Stimulated activated CD4-positive, alpha-beta T cell treated with anti-CD3 and anti-CD28 coated beads, TNF-alpha, amount 100 ng/mL, for 4 hours (primary cell): ENCODE measurements around the gene INPP5A.

Source experiments
- DNase-seq, 3 experiments: peaks; one replicate each; pipeline ENCODE4 v3.0.0-alpha.2; 2020; ENCODE audit warnings: low read depth in 3 of 3

Gene INPP5A

DNA sequence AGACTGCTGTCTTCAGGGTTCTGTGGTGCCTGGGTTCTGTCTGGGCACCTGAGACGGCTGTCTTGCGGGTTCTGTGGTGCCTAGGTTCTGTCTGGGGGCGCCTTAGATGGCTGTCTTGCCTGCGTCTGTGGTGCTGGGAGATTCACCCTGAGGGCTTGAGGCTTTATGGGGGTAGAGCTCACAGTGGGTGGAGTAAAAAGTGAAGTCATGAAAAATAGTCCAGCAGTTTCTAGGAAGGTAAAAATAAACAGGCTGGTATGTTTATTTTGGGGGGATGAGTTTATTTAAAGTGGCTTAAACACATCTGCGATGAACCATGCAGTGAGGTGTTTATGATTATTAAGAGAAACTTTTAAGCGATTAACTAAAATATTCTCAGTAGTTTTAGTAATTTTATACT lies 184.1 kb downstream of the INPP5A start:
- no peak for DNase-seq

- no peak for DNase-seq
Measured at GRCh38 chr10:132722394-132723329, 185.1 kb downstream of the INPP5A start.

DNA sequence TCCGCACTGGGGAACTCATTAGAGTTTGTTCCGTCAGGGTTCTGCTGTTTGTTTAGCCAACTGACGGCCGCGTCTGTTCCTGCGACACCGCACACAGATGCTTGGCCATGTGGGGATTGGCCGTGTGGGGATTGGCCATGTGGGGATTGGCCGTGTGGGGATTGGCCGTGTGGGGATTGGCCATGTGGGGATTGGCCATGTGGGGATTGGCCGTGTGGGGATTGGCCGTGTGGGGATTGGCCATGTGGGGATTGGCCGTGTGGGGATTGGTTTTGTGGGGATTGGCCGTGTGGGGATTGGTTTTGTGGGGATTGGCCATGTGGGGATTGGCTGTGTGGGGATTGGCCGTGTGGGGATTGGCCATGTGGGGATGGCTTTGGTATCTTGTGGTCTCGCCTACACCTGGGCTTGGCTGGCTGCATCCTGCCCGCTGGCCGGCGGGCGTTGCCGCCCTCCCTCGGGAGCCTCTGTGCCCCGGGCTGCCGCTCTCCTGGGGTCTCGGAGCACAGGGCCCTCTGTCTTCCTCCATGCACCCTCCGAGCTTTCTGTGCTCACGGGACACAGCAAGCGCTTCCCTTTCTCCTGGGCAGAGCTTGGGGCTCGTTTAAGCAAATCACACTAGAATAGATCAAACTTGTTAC lies 185.9 kb downstream of the INPP5A start:
- no peak for DNase-seq

GRCh38 chr10:132724446-132724845 lies 186.9 kb downstream of the INPP5A start:
- no peak for DNase-seq

DNA sequence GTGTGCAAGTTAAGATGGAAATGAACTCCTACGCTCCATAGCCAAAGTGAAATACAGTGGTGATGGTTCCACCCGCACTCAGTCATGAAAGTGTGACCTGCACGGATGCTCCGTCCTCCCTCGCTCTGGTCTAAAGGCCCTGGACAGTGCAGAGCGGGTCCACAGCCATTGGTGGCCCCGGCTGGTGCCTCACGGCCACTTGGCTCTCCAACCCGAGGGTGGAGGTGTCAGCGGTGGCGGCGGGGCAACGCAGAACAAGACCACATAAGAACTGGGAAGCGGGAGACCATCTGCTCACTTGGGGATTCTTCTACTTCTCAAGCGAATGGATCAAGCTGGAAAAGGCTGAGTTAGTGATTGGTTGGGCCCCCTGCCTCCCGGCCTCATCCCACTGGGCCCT lies 187.6 kb downstream of the INPP5A start:
- no peak for DNase-seq

DNA sequence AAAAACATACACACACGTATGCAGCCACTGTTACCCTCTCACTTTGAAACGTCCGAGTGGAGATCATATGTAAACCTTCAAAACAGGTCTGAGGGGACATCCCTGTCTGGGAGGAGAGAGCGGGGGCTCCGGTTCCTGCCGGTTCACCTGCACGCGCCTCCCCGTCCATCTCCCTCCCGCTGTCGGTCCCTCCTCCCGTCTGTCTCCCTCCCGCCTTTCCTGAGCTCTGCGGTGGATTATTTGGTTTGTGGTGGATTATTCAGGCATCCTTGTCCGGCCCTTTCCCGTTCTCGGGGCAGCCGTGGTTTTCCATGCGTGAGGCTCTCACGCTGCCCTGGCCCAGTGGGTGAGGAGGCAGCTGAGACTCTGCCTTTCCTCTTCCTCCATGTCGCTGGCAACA lies 188.6 kb downstream of the INPP5A start:
- DNase-seq, result no peak

DNA sequence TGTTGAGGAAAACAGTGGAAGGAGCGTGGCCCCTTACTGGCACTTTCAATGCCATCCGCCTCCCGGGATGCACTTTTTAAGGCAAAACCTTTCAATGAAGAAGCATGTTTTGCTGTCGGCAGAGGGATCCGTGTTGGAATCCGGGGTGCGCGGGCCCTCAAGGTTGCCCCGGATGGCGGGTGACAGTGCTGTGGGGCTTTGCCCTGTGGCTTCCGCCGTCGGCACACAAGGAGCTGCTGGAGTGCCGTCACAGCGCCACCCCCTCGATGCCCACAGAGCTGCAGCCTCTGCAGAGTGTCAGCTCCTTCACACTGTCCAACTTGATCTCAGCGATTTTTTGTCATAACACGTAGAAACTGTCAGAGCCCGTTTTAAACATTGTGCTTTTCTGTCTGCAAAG lies 189.4 kb downstream of the INPP5A start:
- no peak for DNase-seq

DNA sequence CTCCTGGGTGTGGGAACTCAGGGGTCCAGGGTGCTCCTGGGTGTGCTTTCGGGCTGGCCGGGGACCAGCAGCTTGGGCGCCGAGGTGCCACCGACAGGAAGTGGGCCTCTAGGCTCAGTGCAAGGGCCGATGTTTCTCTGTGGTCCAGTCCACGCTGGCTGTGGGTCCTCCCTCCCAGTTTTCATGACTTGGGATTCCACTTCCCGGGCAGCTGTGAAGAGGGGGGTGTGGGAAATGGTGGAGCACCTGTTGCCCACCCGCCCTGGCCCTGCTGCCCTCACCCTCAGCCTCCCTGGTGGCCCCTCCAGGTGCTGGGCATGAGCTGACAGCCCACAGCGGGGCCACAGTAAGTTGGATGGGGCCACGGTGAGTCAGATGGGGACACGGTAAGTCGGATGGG lies 189.8 kb downstream of the INPP5A start:
- DNase-seq, result no peak

- DNase-seq, result no peak
Measured at GRCh38 chr10:132728321-132728720, 190.7 kb downstream of the INPP5A start.

GRCh38 chr10:132728741-132729140 lies 191.2 kb downstream of the INPP5A start:
- no peak for DNase-seq

- no peak for DNase-seq
Measured at GRCh38 chr10:132729810-132730572, 192.4 kb downstream of the INPP5A start.

- DNase-seq, result no peak
Measured at GRCh38 chr10:132730573-132730953, 193.0 kb downstream of the INPP5A start.

- DNase-seq, result no peak
Measured at GRCh38 chr10:132732518-132732917, 194.9 kb downstream of the INPP5A start.

- DNase-seq, result no peak
Measured at GRCh38 chr10:132733926-132734325, 196.3 kb downstream of the INPP5A start.

DNA sequence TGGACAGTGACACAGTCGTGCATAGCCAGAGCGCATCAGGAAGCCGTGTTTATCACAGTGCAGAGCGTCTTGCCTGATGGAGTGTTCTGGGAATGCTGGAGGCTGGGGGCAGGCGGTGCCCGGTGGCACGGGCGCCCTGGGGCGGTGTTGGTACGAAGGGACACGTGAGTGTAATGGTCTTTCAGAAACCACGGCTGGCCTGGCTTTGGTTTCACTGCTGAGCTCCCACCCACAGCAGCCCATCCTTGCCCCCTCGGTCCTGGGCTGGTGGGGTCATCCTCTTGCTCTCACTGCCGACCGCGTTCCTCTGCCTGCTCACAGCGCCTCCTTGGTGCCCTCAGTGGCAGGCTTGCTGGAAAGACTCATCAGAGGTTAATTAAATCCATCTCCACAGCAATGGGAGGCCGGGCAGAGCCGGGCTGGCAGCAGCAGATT lies 197.8 kb downstream of the INPP5A start:
- no peak for DNase-seq

GRCh38 chr10:132735923-132736391 lies 198.4 kb downstream of the INPP5A start:
- DNase-seq, result no peak

DNA sequence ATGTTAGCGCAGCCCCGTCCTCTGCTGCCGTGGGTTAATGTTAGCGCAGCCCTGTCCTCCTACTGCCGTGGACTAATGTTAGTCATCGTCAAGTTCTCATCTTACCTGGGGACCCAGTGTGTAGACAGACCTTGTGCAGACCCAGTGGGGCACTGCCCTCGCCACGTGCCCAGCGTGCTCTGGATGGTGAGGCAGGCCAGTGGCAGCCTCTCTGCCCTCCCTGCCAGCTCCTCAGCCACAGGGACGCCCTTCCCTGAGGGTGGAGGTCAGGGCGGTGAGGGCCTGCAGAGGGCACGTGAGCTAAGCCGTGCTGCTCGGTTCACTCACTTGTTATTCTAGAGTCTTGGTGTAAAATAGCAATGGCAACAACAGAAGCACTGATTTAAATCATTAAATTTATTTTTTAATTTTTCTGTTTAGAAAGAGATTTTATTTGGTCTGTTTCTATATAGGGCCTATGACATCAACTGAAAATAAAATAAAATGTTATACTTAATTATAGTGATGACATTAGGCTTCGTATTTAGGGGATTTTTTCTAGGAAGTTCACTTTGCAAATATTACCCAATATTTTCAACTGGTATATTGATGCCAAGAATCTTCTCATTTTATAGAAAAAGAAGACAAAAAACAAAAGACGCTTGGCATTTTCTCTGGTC lies 199.9 kb downstream of the INPP5A start:
- DNase-seq, result no peak

- DNase-seq, result no peak
Measured at GRCh38 chr10:132738454-132739224, 201.1 kb downstream of the INPP5A start.

GRCh38 chr10:132739225-132739613 lies 201.6 kb downstream of the INPP5A start:
- DNase-seq, result no peak

DNA sequence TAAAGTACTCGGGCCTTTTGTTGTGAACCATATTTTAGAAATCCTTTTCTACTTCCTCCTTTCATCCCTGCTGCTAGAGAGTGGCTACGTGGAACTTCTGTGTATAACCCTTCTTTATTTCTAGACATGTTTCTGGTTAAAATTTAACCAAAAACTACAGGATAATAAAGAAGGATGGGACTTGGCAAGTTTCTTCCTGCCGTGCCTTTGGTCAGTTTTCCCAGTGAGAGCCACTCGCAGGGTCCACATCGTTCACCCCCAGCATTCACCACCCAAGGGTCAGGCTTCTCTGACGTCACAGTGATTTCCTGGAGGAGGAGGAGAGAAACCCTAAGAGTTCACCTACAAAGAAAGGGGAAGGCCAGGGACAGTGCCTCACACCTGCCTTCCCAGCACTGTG lies 203.0 kb downstream of the INPP5A start:
- no peak for DNase-seq
